SK-N-SH (cell line): ENCODE data around the gene CACNA1D. TPM values are rescaled to one million over a fixed set of nuclear protein-coding genes. Genes with fewer than 3 reads are reported as not detected.

ENCODE experiments used
- CTCF ChIA-PET: fragments of 300-600, 350-600 bp; formaldehyde crosslinking; extraction: SDS; loops from one replicate; lab custom pipeline; 2021; lab: Yijun Ruan, JAX
- POLR2A ChIA-PET: fragments of 350-600 bp; sonication (Branson Sonifier 250); formaldehyde crosslinking; extraction: SDS; loops from one replicate; lab custom pipeline; 2020; ENCODE audit warnings: antibody characterized with exemption, inconsistent platforms; lab: Yijun Ruan, JAX
- DNase-seq: peaks from one replicate; pipeline ENCODE4 v3.0.0; 2012
- H2AFZ ChIP-seq: fragments of 200-600 bp; sonication (generic); 2 replicates; pipeline ENCODE4 v1.8.1; 2016; ENCODE audit warnings: antibody characterized with exemption, mild to moderate bottlenecking, low read depth
- H3F3A ChIP-seq: fragments of 200-600 bp; sonication (generic); replicated peaks from 2 replicates; pipeline ENCODE3; 2016; ENCODE audit warnings: antibody characterized with exemption, mild to moderate bottlenecking; ENCODE audit not compliant: insufficient read depth
- H3K27ac ChIP-seq, 2 experiments: fragments of 200-500 bp in 1 of 2; fragments of 200-600 bp in 1 of 2; sonication (Bioruptor generic) in 1 of 2; sonication (generic), shearing (Covaris generic) in 1 of 2; 2 replicates each; pipeline versions ENCODE4 v1.5.1 to v1.6.1; 2014 to 2016; ENCODE audit warnings: low read depth in 2 of 2, inconsistent platforms in 1 of 2, low read length in 1 of 2, mild to moderate bottlenecking in 1 of 2, mixed read lengths in 1 of 2
- H3K27me3 ChIP-seq: fragments of 200-600 bp; sonication (generic), shearing (Covaris generic); 2 replicates; pipeline ENCODE4 v1.6.1; 2016; ENCODE audit warnings: mixed run types; ENCODE audit not compliant: insufficient read depth
- H3K36me3 ChIP-seq, 2 experiments: fragments of 200-500 bp in 1 of 2; fragments of 200-600 bp in 1 of 2; sonication (Bioruptor generic) in 1 of 2; sonication (generic) in 1 of 2; replicated peaks in 1 of 2; 2 replicates each; pipeline versions ENCODE3 to v1.5.1; 2014 to 2016; ENCODE audit warnings: low read length in 1 of 2, mild to moderate bottlenecking in 1 of 2; ENCODE audit not compliant: insufficient read depth in 2 of 2, control insufficient read depth in 1 of 2
- H3K4me1 ChIP-seq, 2 experiments: fragments of 200-500 bp in 1 of 2; fragments of 200-600 bp in 1 of 2; sonication (Bioruptor generic) in 1 of 2; sonication (generic), shearing (Covaris generic) in 1 of 2; 2 replicates each; pipeline versions ENCODE4 v1.5.1 to v1.6.1; 2014 to 2016; ENCODE audit warnings: low read depth in 1 of 2, low read length in 1 of 2, mixed run types in 1 of 2; ENCODE audit not compliant: insufficient read depth in 2 of 2, control insufficient read depth in 1 of 2
- H3K4me2 ChIP-seq: fragments of 200-600 bp; sonication (generic), shearing (Covaris generic); 2 replicates; pipeline ENCODE4 v1.6.1; 2017; ENCODE audit warnings: mixed run types
- H3K4me3 ChIP-seq, 2 experiments: fragments of 200-500 bp in 1 of 2; fragments of 200-600 bp in 1 of 2; sonication (Bioruptor generic) in 1 of 2; sonication (generic), shearing (Covaris generic) in 1 of 2; 2 replicates each; pipeline versions ENCODE4 v1.5.1 to v1.8.1; 2014 to 2016; ENCODE audit warnings: low read depth in 2 of 2, inconsistent platforms in 1 of 2, low read length in 1 of 2, mild to moderate bottlenecking in 1 of 2, mixed read lengths in 1 of 2, moderate library complexity in 1 of 2
- H3K79me2 ChIP-seq: fragments of 200-600 bp; sonication (generic); 2 replicates; pipeline ENCODE4 v1.8.1; 2017; ENCODE audit warnings: mild to moderate bottlenecking; ENCODE audit not compliant: insufficient read depth
- H3K9ac ChIP-seq: fragments of 200-600 bp; sonication (generic); 2 replicates; pipeline ENCODE4 v1.6.1; 2017; ENCODE audit warnings: mixed run types
- H3K9me2 ChIP-seq: fragments of 200-600 bp; sonication (generic); 2 replicates; pipeline ENCODE4 v1.6.1; 2017; ENCODE audit warnings: mixed run types
- H3K9me3 ChIP-seq: fragments of 200-600 bp; sonication (generic); 2 replicates; pipeline ENCODE4 v1.6.1; 2017; ENCODE audit warnings: mixed run types, mild to moderate bottlenecking, moderate library complexity
- H4K20me1 ChIP-seq: fragments of 200-600 bp; sonication (generic); 2 replicates; pipeline ENCODE4 v1.6.1; 2017; ENCODE audit warnings: mild to moderate bottlenecking, mixed run types; ENCODE audit not compliant: insufficient read depth
- CTCF ChIP-seq: fragments of 200-600 bp; sonication (generic); IDR thresholded peaks from 2 replicates; pipeline ENCODE4 v1.6.1; 2017; ENCODE audit warnings: antibody characterized with exemption, mild to moderate bottlenecking, moderate library complexity
- ELF1 ChIP-seq: IDR thresholded peaks from 2 replicates; pipeline ENCODE4 v1.4.0; 2012
- EZH2phosphoT487 ChIP-seq: fragments of 200-600 bp; sonication (generic); IDR thresholded peaks from 2 replicates; pipeline ENCODE4 v1.6.1; 2017; ENCODE audit warnings: low read depth, mixed run types, mild to moderate bottlenecking, antibody characterized with exemption, moderate library complexity, borderline replicate concordance
- FOXJ3 ChIP-seq: sonication (generic); formaldehyde crosslinking; IDR thresholded peaks from 2 replicates; pipeline ENCODE4 v1.5.1; 2020; ENCODE audit warnings: mild to moderate bottlenecking, missing genetic modification reagents
- FOXM1 ChIP-seq: IDR thresholded peaks from 2 replicates; pipeline ENCODE4 v1.4.0; 2012; ENCODE audit warnings: low read depth, mild to moderate bottlenecking
- JUND ChIP-seq: IDR thresholded peaks from 2 replicates; pipeline ENCODE4 v1.4.0; 2012
- MAX ChIP-seq: IDR thresholded peaks from 2 replicates; pipeline ENCODE4 v1.4.0; 2012; ENCODE audit warnings: low read depth
- MEF2A ChIP-seq: IDR thresholded peaks from 2 replicates; pipeline ENCODE4 v1.4.0; 2012; ENCODE audit warnings: low read depth, borderline replicate concordance
- MXI1 ChIP-seq: IDR thresholded peaks from 2 replicates; pipeline ENCODE4 v1.6.1; 2012; ENCODE audit warnings: mild to moderate bottlenecking, low read depth, low read length, improper control_type of control experiment
- PBX3 ChIP-seq: IDR thresholded peaks from 2 replicates; pipeline ENCODE4; 2012
- POLR2AphosphoS5 ChIP-seq: IDR thresholded peaks from 2 replicates; pipeline ENCODE4 v1.6.1; 2012; ENCODE audit warnings: low read depth, low read length
- RAD21 ChIP-seq: IDR thresholded peaks from 2 replicates; pipeline ENCODE4 v1.6.1; 2012; ENCODE audit warnings: mild to moderate bottlenecking, low read length
- RFX5 ChIP-seq: IDR thresholded peaks from 2 replicates; pipeline ENCODE4 v1.6.1; 2012; ENCODE audit warnings: mild to moderate bottlenecking, improper control_type of control experiment, low read length
- RXRA ChIP-seq: IDR thresholded peaks from 2 replicates; pipeline ENCODE4 v1.4.0; 2012; ENCODE audit warnings: low read depth, mild to moderate bottlenecking, borderline replicate concordance
- SIN3A ChIP-seq: IDR thresholded peaks from 2 replicates; pipeline ENCODE4 v1.6.1; 2012; ENCODE audit warnings: low read depth, mild to moderate bottlenecking, low read length, moderate library complexity, borderline replicate concordance
- SMC3 ChIP-seq: IDR thresholded peaks from 2 replicates; pipeline ENCODE4 v1.6.1; 2012; ENCODE audit warnings: low read depth, low read length, improper control_type of control experiment
- TAF1 ChIP-seq: IDR thresholded peaks from 2 replicates; pipeline ENCODE4 v1.6.1; 2012; ENCODE audit warnings: low read depth, mild to moderate bottlenecking, low read length, moderate library complexity, borderline replicate concordance
- TEAD4 ChIP-seq: IDR thresholded peaks from 2 replicates; pipeline ENCODE4 v1.4.0; 2012; ENCODE audit warnings: mild to moderate bottlenecking, borderline replicate concordance; ENCODE audit not compliant: insufficient read depth
- YY1 ChIP-seq: IDR thresholded peaks from 2 replicates; pipeline ENCODE4 v1.4.0; 2012; ENCODE audit warnings: low read depth, mild to moderate bottlenecking
- ZBTB33 ChIP-seq: IDR thresholded peaks from 2 replicates; pipeline ENCODE4 v1.4.0; 2012; ENCODE audit warnings: low read depth, borderline replicate concordance
- WGBS: methylation state at CpG from one replicate; pipeline ENCODE4 v1.1.6; 2017; ENCODE audit warnings: low lambda C conversion rate; 5-methylcytosine and 5-hydroxymethylcytosine counted together
- polyA plus RNA-seq, 3 experiments: library from polyadenylated mRNA; depleted of rRNA; stranded (reverse); fragments of >200 nt; gene quantifications; 2 replicates each; pipeline ENCODE4 v1.2.3, GENCODE V29; 2012

The CACNA1D gene
- polyA plus RNA-seq, 1 of the 3 experiments (the other 2 are of a cell fraction) = 0.12 TPM

- no peak overlapping the region for H3K9ac ChIP-seq
- no peaks in the 10 kb centered on the region for H4K20me1 ChIP-seq
- no peaks in the 10 kb centered on the region for H3K79me2 ChIP-seq
- ChIA-PET CTCF (interaction anchor here (1.0 kb wide), 1 partner anchor 12 kb away, joined by 3 read pairs; no protein-coding TSS in a partner anchor), POLR2A (interaction anchor here (0.9 kb wide), 1 partner anchor 162 kb away, joined by 3 read pairs; no protein-coding TSS in a partner anchor)
- no peak for DNase-seq
- peaks cover 0 to 13% of the 10 kb centered on the region in 2 experiments; a peak in 1 of 4 replicates for H3K4me1 ChIP-seq
- H2AFZ ChIP-seq = no peak overlapping the region
- H3K27me3 ChIP-seq = no peaks in the 10 kb centered on the region
- H3K4me2 ChIP-seq = no peak overlapping the region
- H3K9me2 ChIP-seq = no peaks in the 10 kb centered on the region
- H3K9me3 ChIP-seq = no peaks in the 10 kb centered on the region
- no peak overlapping the region for H3K27ac ChIP-seq
- H3K36me3 ChIP-seq = no peaks in the 10 kb centered on the region
- no peak overlapping the region for H3K4me3 ChIP-seq
- TF ChIP-seq SIN3A = no peak
- no peak for TF ChIP-seq CTCF
- TF ChIP-seq TAF1 = no peak
- no peak for TF ChIP-seq RXRA
- TF ChIP-seq PBX3 = no peak
- no peak for TF ChIP-seq SMC3
- no peak for TF ChIP-seq RFX5
- TF ChIP-seq FOXM1 = no peak
- TF ChIP-seq MXI1 = no peak
- no peak for TF ChIP-seq RAD21
- TF ChIP-seq ZBTB33 = no peak
- TF ChIP-seq JUND = no peak
- no peak for TF ChIP-seq YY1
- no peak for TF ChIP-seq MEF2A
- no peak for TF ChIP-seq MAX
- TF ChIP-seq ELF1 = no peak
- no peak for TF ChIP-seq EZH2phosphoT487
- no peak for TF ChIP-seq FOXJ3
- no peak for TF ChIP-seq POLR2AphosphoS5
- no peak for TF ChIP-seq TEAD4
- H3F3A ChIP-seq = no peaks in the 10 kb centered on the region
- 48% methylated on average over 1 of the region's 1 CpG for WGBS
Measured at GRCh38 chr3:53657651-53658050, 163.2 kb downstream of the CACNA1D start.
